ENCODE measurements around the gene GLIS1.

DNA sequence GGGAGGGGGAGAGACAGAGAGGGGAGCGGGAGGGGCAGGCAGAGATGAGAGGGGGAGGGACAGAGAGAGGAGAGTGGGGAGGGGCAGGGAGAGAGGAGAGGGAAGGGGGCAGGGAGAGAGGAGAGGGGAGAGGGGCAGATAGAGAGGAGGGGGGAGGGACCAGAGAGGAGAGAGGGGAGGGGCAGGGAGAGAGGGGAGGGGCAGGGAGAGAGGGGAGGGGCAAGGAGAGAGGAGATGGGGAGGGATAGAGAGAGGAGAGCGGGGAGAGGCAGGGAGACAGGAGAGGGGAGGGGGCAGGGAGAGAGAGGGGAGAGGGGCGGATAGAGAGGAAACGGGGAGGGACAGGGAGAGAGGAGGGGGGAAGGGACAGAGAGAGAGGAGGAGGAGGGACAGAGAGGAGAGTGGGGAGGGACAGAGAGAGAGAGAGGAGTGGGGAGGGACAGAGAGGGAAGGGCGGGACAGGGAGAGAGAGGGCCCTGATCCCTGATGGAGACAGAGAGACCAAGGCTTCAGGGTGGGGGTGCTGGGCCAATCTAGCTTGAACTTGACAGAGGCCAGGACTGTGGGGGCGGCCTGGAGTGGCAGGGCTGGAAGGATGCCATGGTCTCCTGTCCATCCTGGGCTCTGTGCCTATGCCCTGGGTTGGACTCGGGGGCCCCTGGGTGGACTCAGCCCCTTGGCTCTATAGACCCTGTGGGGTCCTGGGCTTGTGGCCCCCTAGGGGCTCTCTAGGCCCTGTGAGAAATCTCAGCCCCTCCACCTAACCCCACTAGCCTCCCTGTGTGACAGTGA, 236.1 kb downstream of the GLIS1 start:
- TF ChIP-seq, protein P1, sequence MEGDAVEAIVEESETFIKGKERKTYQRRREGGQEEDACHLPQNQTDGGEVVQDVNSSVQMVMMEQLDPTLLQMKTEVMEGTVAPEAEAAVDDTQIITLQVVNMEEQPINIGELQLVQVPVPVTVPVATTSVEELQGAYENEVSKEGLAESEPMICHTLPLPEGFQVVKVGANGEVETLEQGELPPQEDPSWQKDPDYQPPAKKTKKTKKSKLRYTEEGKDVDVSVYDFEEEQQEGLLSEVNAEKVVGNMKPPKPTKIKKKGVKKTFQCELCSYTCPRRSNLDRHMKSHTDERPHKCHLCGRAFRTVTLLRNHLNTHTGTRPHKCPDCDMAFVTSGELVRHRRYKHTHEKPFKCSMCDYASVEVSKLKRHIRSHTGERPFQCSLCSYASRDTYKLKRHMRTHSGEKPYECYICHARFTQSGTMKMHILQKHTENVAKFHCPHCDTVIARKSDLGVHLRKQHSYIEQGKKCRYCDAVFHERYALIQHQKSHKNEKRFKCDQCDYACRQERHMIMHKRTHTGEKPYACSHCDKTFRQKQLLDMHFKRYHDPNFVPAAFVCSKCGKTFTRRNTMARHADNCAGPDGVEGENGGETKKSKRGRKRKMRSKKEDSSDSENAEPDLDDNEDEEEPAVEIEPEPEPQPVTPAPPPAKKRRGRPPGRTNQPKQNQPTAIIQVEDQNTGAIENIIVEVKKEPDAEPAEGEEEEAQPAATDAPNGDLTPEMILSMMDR (conservative IDR thresholded peaks at IDR 0.05): no peak
- TF ChIP-seq ZFX (IDR thresholded peaks at IDR 0.05): no peak
